ENCODE data around the gene TNNC1.

TNNC1 gene

GRCh38 chr3:52453496-52454249, at the start of gene TNNC1:
TSS of gene TNNC1 (minus strand) at chr3:52454041. CDS start at chr3:52454015, 26 bp downstream.
- DNase-seq (ENCODE audit: low read depth in 2 of 2, low spot score in 1 of 2): no peak

GRCh38 chr3:52502808-52503350, 49.0 kb upstream of the TNNC1 start:
- DNase-seq (ENCODE audit: low read depth in 2 of 2, low spot score in 1 of 2): no peak

- DNase-seq (ENCODE audit: low read depth in 2 of 2, low spot score in 1 of 2): no peak
These were observed 48.2 kb upstream of the TNNC1 start for GRCh38 chr3:52502001-52502400.

GRCh38 chr3:52501046-52501445, 47.2 kb upstream of the TNNC1 start:
- DNase-seq (ENCODE audit: low read depth in 2 of 2, low spot score in 1 of 2): no peak

- no peak for DNase-seq (ENCODE audit: low read depth in 2 of 2, low spot score in 1 of 2)
These were observed 44.6 kb upstream of the TNNC1 start for GRCh38 chr3:52498137-52499054.

- no peak for DNase-seq (ENCODE audit: low read depth in 2 of 2, low spot score in 1 of 2)
These were observed 42.1 kb upstream of the TNNC1 start for GRCh38 chr3:52495777-52496602.

GRCh38 chr3:52494886-52495495, 41.1 kb upstream of the TNNC1 start, which contains the start of gene STAB1:
TSS of gene STAB1 (plus strand) at chr3:52495338. CDS start at chr3:52495414, 76 bp downstream.
- DNase-seq (ENCODE audit: low read depth in 2 of 2, low spot score in 1 of 2): no peak

- DNase-seq (ENCODE audit: low read depth in 2 of 2, low spot score in 1 of 2): no peak
These were observed 40.6 kb upstream of the TNNC1 start for GRCh38 chr3:52494445-52494844.

- DNase-seq (ENCODE audit: low read depth in 2 of 2, low spot score in 1 of 2): no peak
These were observed 39.6 kb upstream of the TNNC1 start for GRCh38 chr3:52493232-52494017.

GRCh38 chr3:52492059-52492458, 38.2 kb upstream of the TNNC1 start:
- no peak for DNase-seq (ENCODE audit: low read depth in 2 of 2, low spot score in 1 of 2)

- DNase-seq (ENCODE audit: low read depth in 2 of 2, low spot score in 1 of 2): no peak
These were observed 37.2 kb upstream of the TNNC1 start for GRCh38 chr3:52490939-52491526.

GRCh38 chr3:52490035-52490938, 36.4 kb upstream of the TNNC1 start:
- no peak for DNase-seq (ENCODE audit: low read depth in 2 of 2, low spot score in 1 of 2)

GRCh38 chr3:52489453-52489852, 35.6 kb upstream of the TNNC1 start:
- no peak for DNase-seq (ENCODE audit: low read depth in 2 of 2, low spot score in 1 of 2)

- no peak for DNase-seq (ENCODE audit: low read depth in 2 of 2, low spot score in 1 of 2)
These were observed 34.9 kb upstream of the TNNC1 start for GRCh38 chr3:52488746-52489145.

GRCh38 chr3:52487788-52488691, 34.2 kb upstream of the TNNC1 start:
- no peak for DNase-seq (ENCODE audit: low read depth in 2 of 2, low spot score in 1 of 2)

GRCh38 chr3:52487050-52487787, 33.4 kb upstream of the TNNC1 start:
- DNase-seq (ENCODE audit: low read depth in 2 of 2, low spot score in 1 of 2): no peak
